SK-N-SH treated with all-trans-retinoic acid at 6 μM for 48 hours (cell line): ENCODE measurements around the gene CNTNAP2.

Experiments used
- ATAC-seq: fragments of 200-7000 bp; cut with Tn5 transposase; 3 replicates; pipeline ENCODE4 v1.9.1; 2020; ENCODE audit warnings: mild to moderate bottlenecking, moderate library complexity
- ARNTL ChIP-seq: fragments of 450-650 bp; formaldehyde crosslinking; IDR thresholded peaks from 2 replicates; pipeline ENCODE4 v1.5.0; 2020; ENCODE audit warnings: low read depth, mild to moderate bottlenecking, moderate library complexity, borderline replicate concordance
- BACH2 ChIP-seq: fragments of 250-450 bp; sonication (Bioruptor Pico); IDR thresholded peaks from 2 replicates; pipeline ENCODE4 v1.9.0; 2021; ENCODE audit warnings: mild to moderate bottlenecking, borderline replicate concordance
- CSDC2 ChIP-seq: fragments of 250-450 bp; sonication (Bioruptor Pico); IDR thresholded peaks from 2 replicates; pipeline ENCODE4 v1.5.0; 2020; ENCODE audit warnings: mild to moderate bottlenecking, moderate library complexity
- ESRRG ChIP-seq: fragments of 250-450 bp; sonication (Bioruptor Pico); IDR thresholded peaks from 2 replicates; pipeline ENCODE4 v1.6.1; 2021; ENCODE audit warnings: mild to moderate bottlenecking
- GLIS3 ChIP-seq: fragments of 250-450 bp; sonication (Bioruptor Pico); IDR thresholded peaks from 2 replicates; pipeline ENCODE4 v1.5.0; 2020; ENCODE audit warnings: mild to moderate bottlenecking, moderate library complexity
- OSR1 ChIP-seq: fragments of 250-450 bp; sonication (Bioruptor Pico); IDR thresholded peaks from 2 replicates; pipeline ENCODE4 v1.8.0; 2022; ENCODE audit warnings: moderate library complexity, mild to moderate bottlenecking, inconsistent platforms
- PPARA ChIP-seq: fragments of 250-450 bp; sonication (Bioruptor Pico); IDR thresholded peaks from 2 replicates; pipeline ENCODE4 v1.5.0; 2020; ENCODE audit warnings: mild to moderate bottlenecking, borderline replicate concordance
- RARB ChIP-seq: fragments of 250-450 bp; sonication (Bioruptor Pico); IDR thresholded peaks from 2 replicates; pipeline ENCODE4 v1.8.0; 2021; ENCODE audit warnings: mild to moderate bottlenecking, moderate library complexity
- TCF4 ChIP-seq: fragments of 250-450 bp; sonication (Bioruptor Pico); IDR thresholded peaks from 2 replicates; pipeline ENCODE4 v1.8.0; 2021; ENCODE audit warnings: mild to moderate bottlenecking, moderate library complexity, borderline replicate concordance
- TOX ChIP-seq: fragments of 250-450 bp; sonication (Bioruptor Pico); IDR thresholded peaks from 2 replicates; pipeline ENCODE4 v1.8.0; 2021; ENCODE audit warnings: mild to moderate bottlenecking, moderate library complexity, borderline replicate concordance
- ZC3H10 ChIP-seq: fragments of 250-450 bp; sonication (Bioruptor Pico); IDR thresholded peaks from 2 replicates; pipeline ENCODE4 v1.5.1; 2021; ENCODE audit warnings: mild to moderate bottlenecking, moderate library complexity
- ZFP3 ChIP-seq: fragments of 250-450 bp; sonication (Bioruptor Pico); IDR thresholded peaks from 2 replicates; pipeline ENCODE4 v1.5.0; 2020; ENCODE audit warnings: mild to moderate bottlenecking, moderate library complexity
- ZFP30 ChIP-seq: fragments of 450-650 bp; formaldehyde crosslinking; IDR thresholded peaks from 2 replicates; pipeline ENCODE4 v1.5.0; 2022; ENCODE audit warnings: mild to moderate bottlenecking, moderate library complexity
- ZNF565 ChIP-seq: fragments of 450-650 bp; formaldehyde crosslinking; conservative IDR thresholded peaks from 2 replicates; pipeline ENCODE4 v1.5.0; 2020; ENCODE audit warnings: low read depth, mild to moderate bottlenecking, moderate library complexity
- ZNF8 ChIP-seq: fragments of 450-650 bp; formaldehyde crosslinking; IDR thresholded peaks from 2 replicates; pipeline ENCODE4 v1.5.0; 2020; ENCODE audit warnings: mild to moderate bottlenecking, moderate library complexity
- TF ChIP-seq, protein P1 (sequence below): fragments of 250-450 bp; sonication (Bioruptor Pico); IDR thresholded peaks from 2 replicates; pipeline ENCODE4 v1.5.0; 2020; ENCODE audit warnings: mild to moderate bottlenecking, moderate library complexity
- TF ChIP-seq, protein P2 (sequence below): fragments of 250-450 bp; sonication (Bioruptor Pico); IDR thresholded peaks from 2 replicates; pipeline ENCODE4 v1.8.0; 2020; ENCODE audit warnings: mild to moderate bottlenecking, moderate library complexity, borderline replicate concordance
- TF ChIP-seq, protein P3 (sequence below): fragments of 250-450 bp; sonication (Bioruptor Pico); IDR thresholded peaks from 2 replicates; pipeline ENCODE4 v1.5.1; 2020; ENCODE audit warnings: low read depth, mild to moderate bottlenecking, moderate library complexity
- TF ChIP-seq, protein P4 (sequence below): fragments of 250-450 bp; sonication (Bioruptor Pico); IDR thresholded peaks from 2 replicates; pipeline ENCODE4 v1.8.0; 2021; ENCODE audit warnings: low read depth, mild to moderate bottlenecking, moderate library complexity, borderline replicate concordance
- TF ChIP-seq, protein P5 (sequence below): fragments of 250-450 bp; sonication (Bioruptor Pico); IDR thresholded peaks from 2 replicates; pipeline ENCODE4 v1.5.1; 2021; ENCODE audit warnings: mild to moderate bottlenecking, moderate library complexity

The CNTNAP2 gene

DNA sequence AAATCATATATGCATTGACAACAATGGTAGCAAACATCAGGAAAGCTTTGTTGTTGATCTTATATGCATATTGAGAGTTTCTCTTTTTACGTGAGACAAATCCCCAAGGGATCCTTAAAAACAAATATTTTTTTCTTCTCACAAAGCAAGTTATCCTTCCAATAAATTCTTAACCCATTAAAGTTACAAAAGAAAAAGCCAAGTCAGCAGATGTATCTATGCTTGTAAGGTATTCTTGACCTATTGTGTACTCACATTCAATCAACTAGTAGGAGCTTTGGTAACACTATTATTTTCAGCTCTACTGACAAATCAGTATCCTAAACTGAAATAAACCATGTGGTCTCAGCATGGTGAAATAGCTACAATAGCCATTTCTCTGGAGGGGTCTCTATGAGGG lies 586.3 kb downstream of the CNTNAP2 start:
- TF ChIP-seq CSDC2 (CRISPR knock-in tag) = no peak
- TF ChIP-seq ZFP3 = no peak
- ATAC-seq = no peak

DNA sequence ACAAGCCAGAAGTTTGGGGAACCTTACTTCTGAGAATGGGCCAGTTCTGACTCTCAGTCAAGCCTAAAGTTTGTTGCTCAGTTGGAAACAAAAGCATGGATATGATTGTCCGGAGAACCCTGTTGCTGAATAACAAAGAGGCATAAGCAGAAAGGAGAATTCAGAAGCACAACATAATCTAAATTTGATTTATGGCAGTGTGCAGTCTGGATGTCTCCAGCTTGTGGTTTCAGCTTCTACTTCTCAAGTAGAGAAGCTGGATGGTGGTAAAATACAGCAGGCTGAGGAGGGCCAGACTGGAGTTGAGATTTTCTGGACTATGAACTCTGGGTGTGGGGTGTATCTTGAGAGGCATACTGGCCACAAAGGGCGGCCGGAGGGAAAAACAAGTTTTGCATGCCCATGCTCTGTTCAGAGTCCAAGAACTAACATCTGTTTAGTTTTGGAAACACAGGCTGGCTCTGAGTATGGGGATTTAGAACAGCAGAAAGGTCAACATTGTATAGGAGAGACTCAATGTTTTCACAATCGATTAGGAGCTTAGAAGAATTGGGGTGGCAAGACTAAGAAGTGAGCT lies 592.9 kb downstream of the CNTNAP2 start:
- no peak for ATAC-seq
- TF ChIP-seq, protein P1, sequence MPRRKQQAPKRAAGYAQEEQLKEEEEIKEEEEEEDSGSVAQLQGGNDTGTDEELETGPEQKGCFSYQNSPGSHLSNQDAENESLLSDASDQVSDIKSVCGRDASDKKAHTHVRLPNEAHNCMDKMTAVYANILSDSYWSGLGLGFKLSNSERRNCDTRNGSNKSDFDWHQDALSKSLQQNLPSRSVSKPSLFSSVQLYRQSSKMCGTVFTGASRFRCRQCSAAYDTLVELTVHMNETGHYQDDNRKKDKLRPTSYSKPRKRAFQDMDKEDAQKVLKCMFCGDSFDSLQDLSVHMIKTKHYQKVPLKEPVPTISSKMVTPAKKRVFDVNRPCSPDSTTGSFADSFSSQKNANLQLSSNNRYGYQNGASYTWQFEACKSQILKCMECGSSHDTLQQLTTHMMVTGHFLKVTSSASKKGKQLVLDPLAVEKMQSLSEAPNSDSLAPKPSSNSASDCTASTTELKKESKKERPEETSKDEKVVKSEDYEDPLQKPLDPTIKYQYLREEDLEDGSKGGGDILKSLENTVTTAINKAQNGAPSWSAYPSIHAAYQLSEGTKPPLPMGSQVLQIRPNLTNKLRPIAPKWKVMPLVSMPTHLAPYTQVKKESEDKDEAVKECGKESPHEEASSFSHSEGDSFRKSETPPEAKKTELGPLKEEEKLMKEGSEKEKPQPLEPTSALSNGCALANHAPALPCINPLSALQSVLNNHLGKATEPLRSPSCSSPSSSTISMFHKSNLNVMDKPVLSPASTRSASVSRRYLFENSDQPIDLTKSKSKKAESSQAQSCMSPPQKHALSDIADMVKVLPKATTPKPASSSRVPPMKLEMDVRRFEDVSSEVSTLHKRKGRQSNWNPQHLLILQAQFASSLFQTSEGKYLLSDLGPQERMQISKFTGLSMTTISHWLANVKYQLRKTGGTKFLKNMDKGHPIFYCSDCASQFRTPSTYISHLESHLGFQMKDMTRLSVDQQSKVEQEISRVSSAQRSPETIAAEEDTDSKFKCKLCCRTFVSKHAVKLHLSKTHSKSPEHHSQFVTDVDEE = no peak
- no peak for TF ChIP-seq BACH2 (CRISPR knock-in tag)
- TF ChIP-seq ZC3H10 = no peak
- TF ChIP-seq GLIS3 (CRISPR knock-in tag) = no peak
- no peak for TF ChIP-seq TCF4 (CRISPR knock-in tag)
- TF ChIP-seq TOX (CRISPR knock-in tag) = no peak
- no peak for TF ChIP-seq PPARA
- no peak for TF ChIP-seq ZNF8
- TF ChIP-seq, protein P2, sequence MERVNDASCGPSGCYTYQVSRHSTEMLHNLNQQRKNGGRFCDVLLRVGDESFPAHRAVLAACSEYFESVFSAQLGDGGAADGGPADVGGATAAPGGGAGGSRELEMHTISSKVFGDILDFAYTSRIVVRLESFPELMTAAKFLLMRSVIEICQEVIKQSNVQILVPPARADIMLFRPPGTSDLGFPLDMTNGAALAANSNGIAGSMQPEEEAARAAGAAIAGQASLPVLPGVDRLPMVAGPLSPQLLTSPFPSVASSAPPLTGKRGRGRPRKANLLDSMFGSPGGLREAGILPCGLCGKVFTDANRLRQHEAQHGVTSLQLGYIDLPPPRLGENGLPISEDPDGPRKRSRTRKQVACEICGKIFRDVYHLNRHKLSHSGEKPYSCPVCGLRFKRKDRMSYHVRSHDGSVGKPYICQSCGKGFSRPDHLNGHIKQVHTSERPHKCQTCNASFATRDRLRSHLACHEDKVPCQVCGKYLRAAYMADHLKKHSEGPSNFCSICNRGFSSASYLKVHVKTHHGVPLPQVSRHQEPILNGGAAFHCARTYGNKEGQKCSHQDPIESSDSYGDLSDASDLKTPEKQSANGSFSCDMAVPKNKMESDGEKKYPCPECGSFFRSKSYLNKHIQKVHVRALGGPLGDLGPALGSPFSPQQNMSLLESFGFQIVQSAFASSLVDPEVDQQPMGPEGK (CRISPR knock-in tag) = no peak
- TF ChIP-seq, protein P3, sequence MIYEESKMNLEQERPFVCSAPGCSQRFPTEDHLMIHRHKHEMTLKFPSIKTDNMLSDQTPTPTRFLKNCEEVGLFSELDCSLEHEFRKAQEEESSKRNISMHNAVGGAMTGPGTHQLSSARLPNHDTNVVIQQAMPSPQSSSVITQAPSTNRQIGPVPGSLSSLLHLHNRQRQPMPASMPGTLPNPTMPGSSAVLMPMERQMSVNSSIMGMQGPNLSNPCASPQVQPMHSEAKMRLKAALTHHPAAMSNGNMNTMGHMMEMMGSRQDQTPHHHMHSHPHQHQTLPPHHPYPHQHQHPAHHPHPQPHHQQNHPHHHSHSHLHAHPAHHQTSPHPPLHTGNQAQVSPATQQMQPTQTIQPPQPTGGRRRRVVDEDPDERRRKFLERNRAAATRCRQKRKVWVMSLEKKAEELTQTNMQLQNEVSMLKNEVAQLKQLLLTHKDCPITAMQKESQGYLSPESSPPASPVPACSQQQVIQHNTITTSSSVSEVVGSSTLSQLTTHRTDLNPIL (CRISPR knock-in tag) = no peak
- no peak for TF ChIP-seq ZFP30 (CRISPR knock-in tag)
- no peak for TF ChIP-seq ESRRG
- no peak for TF ChIP-seq ARNTL (CRISPR knock-in tag)
- TF ChIP-seq OSR1 (CRISPR knock-in tag) = no peak
- no peak for TF ChIP-seq CSDC2 (CRISPR knock-in tag)
- TF ChIP-seq ZNF565 (CRISPR knock-in tag) = no peak

DNA sequence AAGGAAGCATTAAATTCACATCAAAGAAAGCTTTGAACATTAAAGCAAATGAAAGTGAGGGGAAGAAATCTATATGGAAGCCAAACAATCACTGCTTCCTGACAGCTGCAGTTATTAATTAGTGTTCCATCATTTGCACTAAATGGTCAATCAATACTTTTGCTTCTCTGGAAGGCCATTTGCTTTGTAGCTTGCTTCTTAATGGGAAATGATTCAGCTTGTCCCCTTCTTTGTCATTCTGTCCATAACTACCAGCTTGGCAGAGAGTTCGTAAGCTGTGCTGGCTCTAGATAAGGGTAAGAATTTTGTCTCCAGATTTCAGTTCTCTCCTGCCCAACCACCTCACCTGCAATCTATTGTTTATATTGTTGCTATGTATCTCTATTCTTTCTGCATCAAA lies 596.6 kb downstream of the CNTNAP2 start:
- ATAC-seq = no peak
- no peak for TF ChIP-seq RARB (CRISPR knock-in tag)
- no peak for TF ChIP-seq ZFP3
- TF ChIP-seq, protein P4, sequence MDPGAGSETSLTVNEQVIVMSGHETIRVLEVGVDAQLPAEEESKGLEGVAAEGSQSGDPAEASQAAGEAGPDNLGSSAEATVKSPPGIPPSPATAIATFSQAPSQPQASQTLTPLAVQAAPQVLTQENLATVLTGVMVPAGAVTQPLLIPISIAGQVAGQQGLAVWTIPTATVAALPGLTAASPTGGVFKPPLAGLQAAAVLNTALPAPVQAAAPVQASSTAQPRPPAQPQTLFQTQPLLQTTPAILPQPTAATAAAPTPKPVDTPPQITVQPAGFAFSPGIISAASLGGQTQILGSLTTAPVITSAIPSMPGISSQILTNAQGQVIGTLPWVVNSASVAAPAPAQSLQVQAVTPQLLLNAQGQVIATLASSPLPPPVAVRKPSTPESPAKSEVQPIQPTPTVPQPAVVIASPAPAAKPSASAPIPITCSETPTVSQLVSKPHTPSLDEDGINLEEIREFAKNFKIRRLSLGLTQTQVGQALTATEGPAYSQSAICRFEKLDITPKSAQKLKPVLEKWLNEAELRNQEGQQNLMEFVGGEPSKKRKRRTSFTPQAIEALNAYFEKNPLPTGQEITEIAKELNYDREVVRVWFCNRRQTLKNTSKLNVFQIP (CRISPR knock-in tag) = no peak
- TF ChIP-seq, protein P1 = no peak
- no peak for TF ChIP-seq BACH2 (CRISPR knock-in tag)
- TF ChIP-seq ZNF8 = no peak
- TF ChIP-seq ZFP30 (CRISPR knock-in tag) = no peak
- TF ChIP-seq, protein P5, sequence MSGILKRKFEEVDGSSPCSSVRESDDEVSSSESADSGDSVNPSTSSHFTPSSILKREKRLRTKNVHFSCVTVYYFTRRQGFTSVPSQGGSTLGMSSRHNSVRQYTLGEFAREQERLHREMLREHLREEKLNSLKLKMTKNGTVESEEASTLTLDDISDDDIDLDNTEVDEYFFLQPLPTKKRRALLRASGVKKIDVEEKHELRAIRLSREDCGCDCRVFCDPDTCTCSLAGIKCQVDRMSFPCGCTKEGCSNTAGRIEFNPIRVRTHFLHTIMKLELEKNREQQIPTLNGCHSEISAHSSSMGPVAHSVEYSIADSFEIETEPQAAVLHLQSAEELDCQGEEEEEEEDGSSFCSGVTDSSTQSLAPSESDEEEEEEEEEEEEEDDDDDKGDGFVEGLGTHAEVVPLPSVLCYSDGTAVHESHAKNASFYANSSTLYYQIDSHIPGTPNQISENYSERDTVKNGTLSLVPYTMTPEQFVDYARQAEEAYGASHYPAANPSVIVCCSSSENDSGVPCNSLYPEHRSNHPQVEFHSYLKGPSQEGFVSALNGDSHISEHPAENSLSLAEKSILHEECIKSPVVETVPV (CRISPR knock-in tag) = no peak
- TF ChIP-seq, all 23 proteins: peak for 0
